ENCODE measurements around the gene FSCN2.

FSCN2 gene

GRCh38 chr17:81558115-81558468 lies 29.9 kb downstream of the FSCN2 start:
- DNase-seq = no peak

DNA sequence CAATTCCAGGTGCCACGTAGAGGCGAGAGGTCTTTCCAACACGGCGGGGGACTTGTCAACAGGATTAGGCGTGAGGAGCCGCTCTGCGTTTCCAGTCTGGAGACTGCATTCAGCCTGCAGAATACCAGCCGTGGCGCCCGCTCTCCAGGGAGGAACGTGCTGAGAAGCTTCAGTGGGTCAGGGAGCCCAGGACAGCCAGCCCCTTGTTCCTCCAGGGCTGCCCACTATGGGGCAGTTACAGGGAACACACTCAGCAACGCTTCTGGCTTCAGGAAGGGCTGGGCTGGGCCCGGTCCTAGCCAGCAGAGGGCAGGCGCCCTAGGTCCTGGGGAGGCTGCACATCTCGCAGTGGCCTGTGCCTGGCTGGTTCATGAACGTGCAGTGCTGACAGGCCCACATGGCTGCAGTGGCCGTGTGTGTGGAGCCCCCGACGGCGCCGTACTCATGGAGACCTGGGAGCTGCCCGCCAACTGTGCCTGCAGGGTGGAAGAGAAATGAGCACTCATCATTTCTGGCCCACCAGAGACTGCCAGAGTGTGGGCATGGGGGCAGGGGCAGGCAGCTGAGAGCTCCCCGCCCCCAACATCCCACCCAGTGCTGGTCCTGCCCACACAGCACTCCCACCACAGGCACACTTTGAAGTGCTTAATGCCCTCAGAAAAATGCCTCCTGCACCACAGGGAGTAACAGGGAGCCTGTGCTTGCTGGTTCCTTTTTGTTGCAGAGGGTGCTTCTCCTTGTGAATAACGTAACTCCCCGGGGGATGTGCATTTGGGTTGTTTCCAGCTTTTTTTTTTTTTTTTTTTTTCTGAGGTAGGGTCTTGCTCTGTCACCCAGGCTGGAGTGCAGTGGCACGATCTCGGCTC lies 31.0 kb downstream of the FSCN2 start:
- DNase-seq = no peak

DNA sequence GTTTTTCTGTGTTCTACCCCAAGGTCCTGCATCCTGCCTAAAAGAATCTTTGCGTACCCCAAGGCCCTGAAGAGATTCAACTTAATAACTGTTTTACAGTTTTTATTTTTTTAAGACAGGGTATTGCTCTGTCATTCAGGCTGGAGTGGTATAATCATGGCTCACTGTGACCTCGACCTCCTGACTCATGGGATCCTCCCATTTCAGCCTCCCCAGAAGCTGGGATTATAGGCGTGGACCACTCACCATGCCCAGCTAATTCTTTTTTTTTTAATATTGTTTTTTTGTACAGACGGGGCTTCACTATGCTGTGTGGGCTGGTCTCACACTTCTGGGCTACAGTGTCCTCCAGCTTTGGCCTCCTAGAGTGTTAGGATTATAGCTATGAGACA lies 33.3 kb downstream of the FSCN2 start:
- no peak for DNase-seq

DNA sequence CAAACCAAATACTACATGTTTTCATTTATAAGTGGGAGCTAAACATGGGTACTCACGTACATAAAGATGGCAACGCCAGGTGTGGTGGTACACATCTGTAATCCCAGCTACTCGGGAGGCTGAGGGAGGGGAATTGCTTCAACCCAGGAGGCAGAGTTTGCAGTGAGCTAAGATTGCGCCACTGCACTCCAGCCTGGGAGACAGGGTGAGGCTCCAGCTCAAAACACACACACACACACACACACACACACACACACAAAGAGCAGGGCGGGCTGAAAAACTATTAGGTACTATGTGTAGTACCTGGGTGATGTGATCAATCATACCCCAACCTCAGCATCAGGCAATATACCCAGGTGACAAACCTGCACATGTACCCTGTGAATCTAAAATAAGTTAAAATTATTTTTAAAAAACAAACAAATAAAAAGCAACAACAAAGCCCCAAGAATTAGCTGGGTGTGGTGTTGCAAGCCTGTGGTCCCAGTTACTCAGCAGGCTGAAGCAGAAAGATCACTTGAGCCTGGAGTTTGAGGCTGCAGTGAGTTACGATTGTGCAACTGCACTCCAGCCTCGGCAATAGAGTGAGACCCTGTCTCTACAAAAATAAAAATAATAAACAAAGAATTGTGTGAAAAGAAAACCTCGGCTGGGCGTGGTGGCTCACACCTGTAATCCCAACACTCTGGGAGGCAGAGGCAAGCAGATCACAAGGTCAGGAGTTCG lies 35.8 kb downstream of the FSCN2 start:
- no peak for DNase-seq

DNA sequence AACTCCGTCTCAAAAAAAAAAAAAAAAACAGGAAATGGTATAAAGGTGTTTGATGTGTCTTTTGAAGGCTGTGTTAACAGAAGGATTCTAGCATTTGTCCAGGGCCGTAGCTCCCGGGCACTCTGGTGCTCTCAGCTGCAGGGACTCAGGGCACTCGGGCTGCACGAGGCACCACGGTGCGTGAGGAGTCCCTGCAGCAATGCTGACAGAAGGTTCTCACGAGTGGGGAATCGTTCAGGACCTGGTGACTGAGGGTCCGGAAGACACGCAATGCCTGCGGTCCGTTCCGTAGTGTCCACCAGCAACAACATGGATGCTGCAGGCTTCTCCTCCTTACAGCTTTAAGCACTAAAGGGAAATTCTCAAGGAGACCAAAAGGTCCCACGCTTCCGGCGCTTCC lies 36.6 kb downstream of the FSCN2 start:
- DNase-seq = no peak

- DNase-seq = no peak
Observed at GRCh38 chr17:81565231-81565630, 37.1 kb downstream of the FSCN2 start.

- peak; percentile 61 for DNase-seq
Observed at GRCh38 chr17:81566461-81567126, 38.4 kb downstream of the FSCN2 start.

DNA sequence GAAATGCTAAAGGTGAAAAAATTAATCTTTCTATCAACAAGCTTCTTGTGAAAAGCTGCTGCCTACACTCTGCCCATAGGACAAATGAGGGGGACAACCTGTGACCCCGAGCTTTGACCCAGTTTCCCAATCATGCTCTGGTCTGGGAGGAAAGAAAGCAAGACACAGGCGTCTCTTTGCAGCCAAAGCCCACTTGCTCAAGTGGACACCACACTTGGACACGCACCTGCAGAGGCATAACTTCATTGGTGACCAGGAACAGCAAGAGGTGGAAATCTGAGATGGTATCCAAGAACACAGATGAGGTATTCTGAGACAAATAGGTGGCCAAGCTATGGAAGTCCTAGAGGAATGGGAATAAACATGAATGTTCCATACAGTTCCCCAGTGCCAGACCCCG lies 39.0 kb downstream of the FSCN2 start:
- DNase-seq = no peak

- DNase-seq = no peak
Observed at GRCh38 chr17:81568416-81568815, 40.2 kb downstream of the FSCN2 start.

DNA sequence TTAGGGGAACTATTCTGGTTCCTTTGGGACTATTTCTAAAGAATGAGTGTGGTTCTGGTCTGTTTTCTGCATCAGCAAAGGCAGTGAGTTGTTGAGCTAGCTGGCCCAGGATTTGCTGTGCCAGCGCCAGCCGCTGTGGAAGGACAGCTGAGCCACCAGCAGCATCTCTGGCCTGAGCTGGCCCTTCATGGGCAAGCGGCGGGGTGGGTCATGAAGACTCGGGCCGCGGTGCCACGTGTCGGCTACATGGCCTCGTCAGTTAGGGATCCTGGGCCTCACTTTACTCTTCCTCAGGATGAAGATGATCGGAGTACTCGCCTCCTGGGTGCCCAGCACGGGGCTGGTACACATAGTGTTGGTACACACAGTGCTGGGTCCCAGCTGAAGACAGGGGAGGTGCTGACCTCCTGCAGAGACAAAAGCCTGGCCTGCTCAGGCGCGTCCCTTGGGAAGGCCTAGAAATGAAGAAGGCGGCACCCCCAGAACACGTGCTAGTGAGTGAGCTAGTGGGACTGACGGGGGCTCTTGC lies 41.9 kb downstream of the FSCN2 start:
- DNase-seq = no peak

DNA sequence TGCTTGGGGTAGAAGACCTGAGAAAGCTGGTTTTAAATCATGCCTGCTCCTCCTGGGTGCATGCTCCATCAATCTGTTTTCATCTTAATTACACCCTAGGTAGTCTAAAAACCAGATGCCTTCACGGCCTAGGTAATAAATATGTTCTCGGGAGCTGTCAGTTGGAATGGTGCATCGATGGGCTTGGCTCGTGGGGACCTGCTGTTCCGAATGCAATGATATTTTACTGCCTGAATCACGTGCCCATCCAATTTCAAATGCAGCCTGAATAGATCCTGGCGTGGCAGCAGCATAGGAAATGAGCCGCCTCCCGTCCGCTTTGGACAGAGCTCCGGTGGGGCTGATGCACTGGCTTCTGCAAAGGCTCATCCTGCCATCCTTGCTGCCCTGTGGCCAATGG lies 42.8 kb downstream of the FSCN2 start:
- no peak for DNase-seq

DNA sequence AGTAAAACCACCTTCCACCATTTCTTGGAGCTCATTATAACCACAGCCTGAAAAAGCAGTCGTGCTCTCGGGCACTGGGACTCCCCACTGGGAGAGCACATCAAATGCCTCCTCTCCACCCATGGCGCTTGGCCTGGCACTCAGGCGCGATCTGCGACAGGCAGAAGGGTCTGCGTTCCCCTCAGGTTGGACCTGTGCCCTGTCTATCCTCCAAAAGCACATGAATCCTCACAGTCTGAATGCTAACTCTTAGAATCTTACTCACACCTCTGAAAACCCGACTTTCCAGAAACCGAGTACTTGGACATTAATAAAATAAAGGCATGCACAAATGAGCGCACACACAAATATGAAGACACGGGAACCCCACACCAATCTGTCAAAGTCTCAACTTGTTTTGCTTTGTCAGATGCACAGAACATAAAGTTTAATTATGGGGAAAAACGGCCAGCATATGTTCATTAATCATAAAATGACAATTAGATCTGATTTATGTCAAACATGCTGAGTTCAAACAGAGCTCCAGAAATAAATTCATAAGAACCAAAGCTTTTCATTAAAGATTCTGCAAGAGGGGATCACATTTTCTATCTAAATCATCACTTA lies 44.5 kb downstream of the FSCN2 start:
- no peak for DNase-seq

DNA sequence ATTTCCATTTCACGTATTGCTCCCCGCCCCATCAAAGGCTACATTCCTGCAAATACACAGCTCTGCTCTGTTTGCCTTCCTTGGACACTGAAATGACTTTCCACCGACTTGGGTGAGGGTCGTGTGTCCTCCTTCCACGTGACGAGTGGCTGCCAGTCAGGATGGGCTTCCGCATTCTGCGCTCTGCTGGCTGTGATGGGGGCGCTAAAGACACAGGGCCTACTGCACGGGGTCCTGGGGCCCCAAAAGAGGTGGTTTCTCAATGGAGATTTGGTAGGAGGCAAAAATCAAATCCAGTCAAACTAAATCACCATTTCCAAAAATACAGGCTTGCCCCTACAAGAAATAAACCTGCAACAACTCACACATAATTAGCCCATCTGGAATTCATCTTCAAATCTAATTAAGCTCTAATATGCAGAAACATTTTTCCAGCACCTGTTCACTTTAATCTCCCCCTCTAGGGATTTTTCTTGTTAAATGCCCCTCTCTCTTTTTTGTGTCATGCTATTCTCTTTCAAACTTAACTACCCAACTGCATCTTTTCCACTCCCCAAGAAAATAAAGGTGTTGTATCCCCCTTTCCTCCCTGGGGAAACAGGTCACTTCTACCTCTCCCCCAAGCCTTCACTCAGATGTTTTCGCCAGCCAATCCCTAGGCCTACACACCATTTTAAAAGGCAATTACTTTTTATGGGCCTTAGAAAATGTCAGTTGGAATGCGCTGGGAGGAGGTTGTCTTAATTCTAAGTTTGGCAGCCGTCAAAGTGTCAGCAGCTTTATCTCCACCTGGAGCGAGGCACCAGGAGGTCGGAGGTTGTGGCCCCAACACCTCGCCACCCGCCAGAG lies 45.8 kb downstream of the FSCN2 start:
- DNase-seq = no peak

DNA sequence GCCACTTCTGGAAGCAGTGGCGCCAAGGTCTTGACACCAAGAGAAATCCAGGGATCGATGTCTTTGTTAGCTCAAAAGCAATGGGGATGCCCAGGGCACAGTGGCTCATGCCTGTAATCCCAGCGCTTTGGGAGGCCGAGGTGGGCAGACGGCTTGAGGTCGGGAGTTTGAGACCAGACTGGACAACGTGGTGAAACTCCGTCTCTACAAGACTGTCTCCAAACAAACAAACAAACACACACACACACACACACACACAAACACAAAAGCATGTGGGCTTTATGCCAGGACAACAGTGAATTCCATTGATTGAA lies 46.4 kb downstream of the FSCN2 start:
- DNase-seq = no peak

DNA sequence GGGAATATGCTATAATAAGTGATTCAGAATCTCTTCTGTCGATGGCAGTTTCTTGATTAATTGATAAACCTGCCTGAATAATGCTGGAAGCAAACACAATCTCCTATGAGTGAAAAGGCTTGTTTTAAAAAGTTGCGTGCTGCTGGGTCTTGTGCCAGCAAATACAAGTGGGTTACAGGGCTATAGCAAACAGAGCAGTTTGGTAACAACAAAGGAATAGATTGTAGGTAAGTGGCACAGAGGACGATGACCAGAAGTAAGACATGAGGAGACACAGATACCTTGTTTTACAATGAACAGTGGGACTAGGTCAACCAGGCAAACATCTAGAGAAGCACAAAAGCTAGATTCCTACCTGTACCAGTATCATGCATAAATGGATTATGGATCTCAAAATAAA lies 47.7 kb downstream of the FSCN2 start:
- no peak for DNase-seq

DNA sequence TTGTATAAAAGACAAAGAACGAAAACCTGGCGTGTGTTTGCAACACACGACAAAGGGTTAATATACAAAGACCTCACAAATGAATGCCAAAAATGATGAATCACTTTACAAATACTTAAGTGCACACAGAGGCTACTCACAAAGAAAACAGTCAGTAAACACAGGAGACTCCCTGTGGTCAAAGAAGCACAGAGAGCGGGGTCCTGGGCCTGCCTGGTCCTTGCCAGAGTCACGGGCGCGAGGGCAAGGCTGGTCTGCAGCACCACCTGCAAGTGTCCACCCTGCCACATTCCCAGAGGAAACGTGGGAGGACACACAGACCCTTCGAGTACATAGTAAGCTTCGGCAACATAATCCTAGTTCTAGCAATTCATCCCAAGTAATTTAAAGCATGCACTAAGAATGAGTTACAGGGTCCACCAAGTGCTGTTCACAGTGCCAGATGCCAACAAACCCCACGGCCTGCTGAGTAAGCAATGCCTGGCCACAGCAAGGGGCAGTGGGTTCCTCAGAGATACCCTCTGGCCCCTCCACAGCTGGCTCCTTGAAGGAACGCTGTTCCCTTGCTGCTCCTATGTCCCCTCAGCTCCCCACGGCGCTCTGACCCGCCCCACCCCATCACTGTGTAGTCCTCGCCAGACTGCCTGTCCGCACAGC lies 48.6 kb downstream of the FSCN2 start:
- DNase-seq = no peak

DNA sequence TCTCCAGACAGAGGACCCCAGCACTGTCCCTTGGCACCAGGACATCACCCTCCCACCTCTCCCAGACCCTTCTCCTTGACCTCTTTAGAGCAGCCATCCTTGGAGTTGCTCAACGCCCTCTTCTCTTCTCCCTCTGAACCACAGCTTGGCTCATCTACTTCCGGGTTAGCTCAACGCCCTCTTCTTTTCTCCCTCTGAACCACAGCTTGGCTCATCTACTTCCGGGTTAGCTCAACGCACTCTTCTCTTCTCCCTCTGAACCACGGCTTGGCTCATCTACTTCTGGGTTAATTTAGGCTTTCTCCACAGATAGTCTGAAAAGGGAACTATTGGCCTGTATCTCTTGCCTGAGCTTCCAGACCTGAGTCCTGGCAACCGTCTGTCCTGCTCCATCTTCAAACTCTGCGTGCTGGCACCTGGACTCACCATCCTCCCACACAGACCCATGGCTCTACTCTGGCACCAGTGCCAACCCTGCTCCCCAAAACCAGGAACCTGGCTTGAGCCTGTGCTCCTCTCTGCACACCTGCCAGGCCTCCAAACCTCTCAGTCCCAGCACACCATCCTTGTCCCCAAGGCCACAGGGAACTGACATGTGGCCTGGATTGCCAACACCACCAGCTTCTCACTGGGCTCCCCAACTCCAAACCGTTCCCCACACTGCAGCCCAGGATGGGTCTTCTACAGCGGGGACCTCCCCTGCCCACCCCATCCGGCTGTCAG lies 49.3 kb downstream of the FSCN2 start:
- DNase-seq = no peak

DNA sequence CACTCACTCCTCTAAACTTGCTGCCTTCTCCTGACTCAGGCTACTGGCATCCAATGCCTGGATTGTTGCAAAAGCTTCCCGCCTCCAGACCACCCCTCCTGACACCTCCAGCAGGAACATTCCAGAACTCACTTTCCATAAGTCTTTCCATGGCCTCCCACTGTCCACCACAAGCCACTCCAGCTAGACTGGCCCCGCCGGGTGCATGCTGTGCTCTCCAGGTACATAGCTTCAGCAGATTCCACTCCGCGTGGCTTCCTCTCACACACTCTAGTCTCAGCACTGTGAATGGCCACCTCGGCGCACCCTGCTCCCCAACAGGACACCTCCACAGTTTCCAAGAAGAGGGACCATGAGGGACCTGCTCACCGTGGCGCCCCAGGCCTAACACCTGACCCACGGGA lies 49.9 kb downstream of the FSCN2 start:
- no peak for DNase-seq

- DNase-seq = peak; percentile 17
Observed at GRCh38 chr17:81578561-81579225, 50.5 kb downstream of the FSCN2 start.

DNA sequence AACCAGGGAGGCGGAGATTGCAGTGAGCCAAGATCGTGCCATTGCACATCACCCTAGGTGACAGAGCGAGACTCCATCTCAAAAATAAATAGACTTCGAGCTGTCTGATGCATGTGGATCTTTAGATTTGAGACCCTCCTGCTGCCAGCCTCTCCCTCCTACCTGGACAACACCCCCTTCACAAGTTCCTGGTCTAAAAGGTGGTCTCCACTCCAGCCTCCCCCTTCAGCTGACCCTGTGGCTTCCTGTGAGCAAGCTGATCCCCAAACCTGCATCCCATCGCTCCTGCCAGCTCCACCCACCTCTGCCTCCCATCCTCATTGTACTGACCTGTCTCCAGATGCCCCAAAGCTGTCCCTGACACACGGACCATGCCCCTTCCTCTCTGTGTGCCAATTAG lies 51.1 kb downstream of the FSCN2 start:
- DNase-seq = no peak

All from hematopoietic multipotent progenitor cell treated with erythropoietin and hydrocortisone succinate and interleukin-3 and kit ligand, for 8 days (in vitro differentiated cells).